Heart left ventricle (tissue), 13 donors: ENCODE measurements around the gene LPP.

ENCODE experiments used
- CTCF ChIP-seq, 12 donors: fragments of 200-600 bp; sonication (generic) in 4 of 12; IDR thresholded peaks; one replicate each; pipeline versions ENCODE4 v1.5.0 to v1.8.0; 2018 to 2022; ENCODE audit warnings: antibody characterized with exemption in 12 of 12, mild to moderate bottlenecking in 5 of 12
- POLR2A ChIP-seq, 2 donors: fragments of 450-650 bp; IDR thresholded peaks; one replicate each; pipeline ENCODE4 v1.6.1; 2017; ENCODE audit warnings: antibody characterized with exemption in 2 of 2, mild to moderate bottlenecking in 2 of 2, moderate library complexity in 2 of 2
- donor health status: ischemic (EF 13 %, LVEDD 7.1; RV severe dilation, severe dysfunction).
- donor health status: DM: no; HTN: yes; CAD: no.
- donor health status: DM: no; HTN: no; CAD: no.
- donor health status: ischemic (EF 25% LVEDD 6.9; RV normal size, moderate dysfunction).
- donor health status: ischemic (EF 25% LVEDD 5.7; RV mildly dilated, moderate dysfunction).
- donor health status: ischemic (EF 35%, LVEDD 5.7; RV mildly dilated, moderate dysfunction).
- donor health status: nonischemic (EF 11% LVEDD 7.7; RV severe dilation, severe dysfunction).
- donor health status: DM: yes; HTN: yes; CAD: no.
- donor health status: PGD.
- donor health status: ischemic (EF 29% LVEDD 5.4; RV normal size, mild dysfunction).
- donor health status: nonischemic (EF 23%, LVEDD 6.1; RV moderate dilation, normal function).

- no peak for TF ChIP-seq CTCF (IDR thresholded peaks at IDR 0.05)
- no peak for TF ChIP-seq POLR2A (IDR thresholded peaks at IDR 0.05)
These were observed 78.7 kb downstream of the LPP start for GRCh38 chr3:188232656-188233055.
